ENCODE results near the gene TMEM147. TPM values are rescaled to one million over a fixed set of nuclear protein-coding genes. Genes with fewer than 3 reads are reported as not detected.

TMEM147 gene
- total RNA-seq, 1 experiment from 2014 or later = 203 TPM

GRCh38 chr19:35513628-35514281 is 31.7 kb upstream of the TMEM147 start, which contains the start of gene DMKN:
Gene DMKN, minus strand, starts transcription at chr19:35513649. Its CDS starts 174 bp downstream, at chr19:35513475.
- Histone ChIP-seq H3K27me3 (peaks cover 20% of the 10 kb centered on the region), H3K9me3 (no peaks in the 10 kb centered on the region), H3K4me3 (no peak within 1 kb of the TSS), H3K36me3 (no peaks in the 10 kb centered on the region)
- no peak for DNase-seq

- H3K27me3 ChIP-seq = peaks cover 14% of the 10 kb centered on the region
- H3K4me3 ChIP-seq = no peak overlapping the region
- H3K36me3 ChIP-seq = no peaks in the 10 kb centered on the region
- no peak for DNase-seq
- H3K9me3 ChIP-seq = no peaks in the 10 kb centered on the region
Measured at GRCh38 chr19:35514282-35514809, 31.1 kb upstream of the TMEM147 start.

GRCh38 chr19:35516310-35516709 is 29.1 kb upstream of the TMEM147 start:
- no peak for DNase-seq
- Histone ChIP-seq H3K4me3 (no peak overlapping the region), H3K9me3 (no peaks in the 10 kb centered on the region), H3K36me3 (no peaks in the 10 kb centered on the region), H3K27me3 (no peaks in the 10 kb centered on the region)

GRCh38 chr19:35517342-35517741 is 28.1 kb upstream of the TMEM147 start:
- DNase-seq = no peak
- Histone ChIP-seq H3K36me3 (no peaks in the 10 kb centered on the region), H3K27me3 (no peaks in the 10 kb centered on the region), H3K4me3 (no peak overlapping the region), H3K9me3 (no peaks in the 10 kb centered on the region)

- Histone ChIP-seq H3K4me3 (no peak overlapping the region), H3K9me3 (no peaks in the 10 kb centered on the region), H3K27me3 (no peaks in the 10 kb centered on the region), H3K36me3 (no peaks in the 10 kb centered on the region)
- DNase-seq = peak; percentile 88
Measured at GRCh38 chr19:35518313-35518712, 27.1 kb upstream of the TMEM147 start.

- Histone ChIP-seq H3K36me3 (no peaks in the 10 kb centered on the region), H3K27me3 (no peaks in the 10 kb centered on the region), H3K4me3 (no peak overlapping the region), H3K9me3 (no peaks in the 10 kb centered on the region)
- peak; percentile 58 for DNase-seq
Measured at GRCh38 chr19:35519291-35519690, 26.1 kb upstream of the TMEM147 start.

- H3K9me3 ChIP-seq = no peaks in the 10 kb centered on the region
- DNase-seq = no peak
Measured at GRCh38 chr19:35521124-35521743, 24.2 kb upstream of the TMEM147 start.

GRCh38 chr19:35522745-35523327 is 22.6 kb upstream of the TMEM147 start:
- no peak overlapping the region for H3K4me3 ChIP-seq
- H3K27me3 ChIP-seq = no peaks in the 10 kb centered on the region
- DNase-seq = no peak
- H3K36me3 ChIP-seq = no peaks in the 10 kb centered on the region
- H3K9me3 ChIP-seq = no peaks in the 10 kb centered on the region

More at GRCh38 chr19:35521124-35521743, 24.2 kb upstream of the TMEM147 start:
- Histone ChIP-seq H3K4me3 (no peak overlapping the region), H3K36me3 (no peaks in the 10 kb centered on the region), H3K27me3 (no peaks in the 10 kb centered on the region)

GRCh38 chr19:35524181-35524837 is 21.1 kb upstream of the TMEM147 start:
- Histone ChIP-seq H3K27me3 (no peaks in the 10 kb centered on the region), H3K4me3 (no peak overlapping the region), H3K9me3 (no peaks in the 10 kb centered on the region), H3K36me3 (no peaks in the 10 kb centered on the region)
- no peak for DNase-seq

GRCh38 chr19:35525873-35526272 is 19.6 kb upstream of the TMEM147 start:
- H3K4me3 ChIP-seq = no peak overlapping the region

GRCh38 chr19:35528218-35529038 is 17.0 kb upstream of the TMEM147 start, which contains the start of gene SBSN:
Gene SBSN, minus strand, starts transcription at chr19:35528311. Its CDS starts 30 bp downstream, at chr19:35528281.
- Histone ChIP-seq H3K36me3 (no peaks in the 10 kb centered on the region), H3K27me3 (peaks cover 8% of the 10 kb centered on the region; the same call in 1 of the 2 replicates), H3K9me3 (no peaks in the 10 kb centered on the region), H3K4me3 (no peak within 1 kb of the TSS)
- peak; percentile 63 for DNase-seq

More at GRCh38 chr19:35525873-35526272, 19.6 kb upstream of the TMEM147 start:
- H3K27me3 ChIP-seq = peaks cover under 1% of the 10 kb centered on the region; the same call in 1 of the 2 replicates
- no peaks in the 10 kb centered on the region for H3K36me3 ChIP-seq
- no peak for DNase-seq
- no peaks in the 10 kb centered on the region for H3K9me3 ChIP-seq

- no peak for DNase-seq
- H3K4me3 ChIP-seq = no peak overlapping the region
- no peaks in the 10 kb centered on the region for H3K9me3 ChIP-seq
- peaks cover 8% of the 10 kb centered on the region; the same call in 1 of the 2 replicates for H3K27me3 ChIP-seq
- H3K36me3 ChIP-seq = no peaks in the 10 kb centered on the region
Measured at GRCh38 chr19:35529241-35530218, 15.9 kb upstream of the TMEM147 start.

- Histone ChIP-seq H3K4me3 (no peak overlapping the region), H3K27me3 (peaks cover 8% of the 10 kb centered on the region; the same call in 1 of the 2 replicates), H3K9me3 (no peaks in the 10 kb centered on the region), H3K36me3 (no peaks in the 10 kb centered on the region)
- DNase-seq = no peak
Measured at GRCh38 chr19:35531291-35531690, 14.1 kb upstream of the TMEM147 start.

- H3K4me3 ChIP-seq = no peak within 1 kb of the TSS
- peaks cover 8% of the 10 kb centered on the region; the same call in 1 of the 2 replicates for H3K27me3 ChIP-seq
- H3K36me3 ChIP-seq = no peaks in the 10 kb centered on the region
- DNase-seq = no peak
- H3K9me3 ChIP-seq = no peaks in the 10 kb centered on the region
Measured at GRCh38 chr19:35533201-35533821, 12.1 kb upstream of the TMEM147 start, which contains the start of gene GAPDHS. Gene GAPDHS, plus strand, starts transcription at chr19:35533456. Its CDS starts 72 bp downstream, at chr19:35533528.
